ENCODE data around the gene PLCB4.

Gene PLCB4

DNA sequence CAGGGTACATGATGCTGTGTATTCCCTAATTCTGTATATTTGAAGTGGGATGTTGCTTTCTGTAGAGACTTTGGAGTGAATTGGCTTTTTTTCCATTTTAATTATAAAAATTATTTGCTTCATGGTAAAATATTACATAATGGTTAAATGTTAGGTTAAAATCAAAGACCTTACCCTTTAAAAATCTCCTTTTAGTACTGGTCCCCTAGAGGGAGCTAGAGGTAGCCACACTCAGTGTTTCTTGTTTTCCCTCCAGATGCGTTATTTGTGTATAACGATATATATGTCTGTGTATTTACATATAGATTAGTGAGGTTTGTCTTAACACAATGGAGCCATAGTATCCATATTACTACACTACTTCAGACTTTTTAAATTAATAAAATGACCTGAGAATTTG lies 146.7 kb downstream of the PLCB4 start (continued):
- no peak for TF ChIP-seq ZNF37A (tag by site-specific recombination; IDR thresholded peaks at IDR 0.05)

- no peaks in the 10 kb centered on the region for H3K36me3 ChIP-seq (ENCODE audit: control insufficient read depth in 2 of 2, insufficient read depth in 1 of 2, low read length in 2 of 2)
- H3K4me3 ChIP-seq (ENCODE audit: low read depth, low read length): no peak overlapping the region
- H3K4me1 ChIP-seq (ENCODE audit: control insufficient read depth, insufficient read depth, low read length): no peaks in the 10 kb centered on the region
- POLR2A ChIA-PET: no interaction called here
- TF ChIP-seq ZNF629 (tag by site-specific recombination; IDR thresholded peaks at IDR 0.05) (peak; percentile 27; the same call in 1 of the 2 replicates), FEZF1 (tag by site-specific recombination; IDR thresholded peaks at IDR 0.05) (peak; percentile 43; the same call in 1 of the 2 replicates), ZEB2 (tag by site-specific recombination; IDR thresholded peaks at IDR 0.05) (0 out of 2 replicates have a peak, but pooled peaks have one; percentile 37), MZF1 (tag by site-specific recombination; IDR thresholded peaks at IDR 0.05; ENCODE audit: borderline replicate concordance) (peak; percentile 76; the same call in 1 of the 2 replicates), ZBTB6 (tag by site-specific recombination; IDR thresholded peaks at IDR 0.05) (no peak), ZNF19 (tag by site-specific recombination; IDR thresholded peaks at IDR 0.05; ENCODE audit: low read depth) (no peak), ZBTB17 (tag by site-specific recombination; IDR thresholded peaks at IDR 0.05) (0 out of 2 replicates have a peak, but pooled peaks have one; percentile 21), PRDM6 (tag by site-specific recombination; IDR thresholded peaks at IDR 0.05) (0 out of 2 replicates have a peak, but pooled peaks have one; percentile 10), ZNF366 (tag by site-specific recombination; conservative IDR thresholded peaks at IDR 0.05) (0 out of 2 replicates have a peak, but pooled peaks have one; percentile 17), GLI4 (tag by site-specific recombination; IDR thresholded peaks at IDR 0.05) (no peak), ZNF354C (tag by site-specific recombination; IDR thresholded peaks at IDR 0.05; ENCODE audit: borderline replicate concordance, low read depth) (no peak), WT1 (tag by site-specific recombination; IDR thresholded peaks at IDR 0.05) (peak; percentile 90)
- TF ChIP-seq, protein P1, sequence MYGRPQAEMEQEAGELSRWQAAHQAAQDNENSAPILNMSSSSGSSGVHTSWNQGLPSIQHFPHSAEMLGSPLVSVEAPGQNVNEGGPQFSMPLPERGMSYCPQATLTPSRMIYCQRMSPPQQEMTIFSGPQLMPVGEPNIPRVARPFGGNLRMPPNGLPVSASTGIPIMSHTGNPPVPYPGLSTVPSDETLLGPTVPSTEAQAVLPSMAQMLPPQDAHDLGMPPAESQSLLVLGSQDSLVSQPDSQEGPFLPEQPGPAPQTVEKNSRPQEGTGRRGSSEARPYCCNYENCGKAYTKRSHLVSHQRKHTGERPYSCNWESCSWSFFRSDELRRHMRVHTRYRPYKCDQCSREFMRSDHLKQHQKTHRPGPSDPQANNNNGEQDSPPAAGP (tag by site-specific recombination; IDR thresholded peaks at IDR 0.05): no peak
- H3K9me3 ChIP-seq (ENCODE audit: control insufficient read depth, insufficient read depth, low read depth, low read length): no peaks in the 10 kb centered on the region
- CTCF ChIA-PET: no interaction called here
- H3K27ac ChIP-seq (ENCODE audit: extremely low read depth, low read depth, low read length): no peak overlapping the region
Measured at GRCh38 chr20:9218531-9218961, 149.7 kb downstream of the PLCB4 start.

DNA sequence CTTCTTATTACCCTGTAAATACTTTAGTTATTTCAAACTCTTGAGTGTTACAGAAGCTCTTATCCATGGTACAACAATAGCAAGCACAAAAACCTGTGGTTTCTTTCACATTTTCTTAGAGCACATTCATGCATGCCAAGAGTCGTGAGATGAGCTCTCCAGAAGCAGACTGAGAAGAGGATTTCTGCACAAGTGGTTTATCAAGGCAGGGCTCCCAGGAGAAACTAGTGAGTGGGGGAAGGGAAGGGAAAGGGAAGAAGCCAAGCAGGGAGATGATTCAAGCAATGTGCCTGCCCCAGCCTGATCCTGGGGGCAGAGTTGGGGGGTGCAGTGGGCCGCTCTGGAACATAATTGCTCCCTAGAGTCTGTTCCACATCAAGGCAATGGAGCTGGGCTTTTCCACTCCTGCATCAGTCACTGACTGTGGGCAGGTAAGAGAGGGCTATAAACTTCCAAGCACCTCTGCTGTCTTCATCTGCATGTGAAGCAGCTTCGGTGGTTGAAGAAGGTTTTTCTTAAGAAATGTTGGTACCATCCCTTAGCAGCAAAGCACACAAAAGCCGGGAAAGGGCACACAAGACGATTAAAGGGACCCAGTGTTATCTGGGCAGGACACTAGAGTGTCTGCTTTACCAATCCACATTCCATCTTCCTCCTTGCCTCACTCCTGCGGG lies 152.1 kb downstream of the PLCB4 start:
- CTCF ChIA-PET: no interaction called here
- H3K9me3 ChIP-seq (ENCODE audit: control insufficient read depth, insufficient read depth, low read depth, low read length): no peaks in the 10 kb centered on the region
- no peaks in the 10 kb centered on the region for H3K4me1 ChIP-seq (ENCODE audit: control insufficient read depth, insufficient read depth, low read length)
- H3K36me3 ChIP-seq (ENCODE audit: control insufficient read depth in 2 of 2, insufficient read depth in 1 of 2, low read length in 2 of 2): no peaks in the 10 kb centered on the region
- no peak overlapping the region for H3K4me3 ChIP-seq (ENCODE audit: low read depth, low read length)
- H3K27ac ChIP-seq (ENCODE audit: extremely low read depth, low read depth, low read length): no peak overlapping the region
- TF ChIP-seq ZFP3 (tag by site-specific recombination; IDR thresholded peaks at IDR 0.05; ENCODE audit: low read depth): no peak
- POLR2A ChIA-PET: no interaction called here

- Histone ChIP-seq H3K4me1 (ENCODE audit: control insufficient read depth, insufficient read depth, low read length) (no peaks in the 10 kb centered on the region), H3K4me3 (ENCODE audit: low read depth, low read length) (no peak overlapping the region), H3K36me3 (ENCODE audit: control insufficient read depth in 2 of 2, insufficient read depth in 1 of 2, low read length in 2 of 2) (no peaks in the 10 kb centered on the region), H3K9me3 (ENCODE audit: control insufficient read depth, insufficient read depth, low read depth, low read length) (no peaks in the 10 kb centered on the region), H3K27ac (ENCODE audit: extremely low read depth, low read depth, low read length) (no peak overlapping the region)
- ChIA-PET POLR2A (no interaction called here), CTCF (interaction anchor here (0.6 to 1.3 kb wide), 3 partner anchors 170 to 1065 kb away, joined by 3 to 5 read pairs (median 4); no protein-coding TSS in a partner anchor)
- TF ChIP-seq, protein P2, sequence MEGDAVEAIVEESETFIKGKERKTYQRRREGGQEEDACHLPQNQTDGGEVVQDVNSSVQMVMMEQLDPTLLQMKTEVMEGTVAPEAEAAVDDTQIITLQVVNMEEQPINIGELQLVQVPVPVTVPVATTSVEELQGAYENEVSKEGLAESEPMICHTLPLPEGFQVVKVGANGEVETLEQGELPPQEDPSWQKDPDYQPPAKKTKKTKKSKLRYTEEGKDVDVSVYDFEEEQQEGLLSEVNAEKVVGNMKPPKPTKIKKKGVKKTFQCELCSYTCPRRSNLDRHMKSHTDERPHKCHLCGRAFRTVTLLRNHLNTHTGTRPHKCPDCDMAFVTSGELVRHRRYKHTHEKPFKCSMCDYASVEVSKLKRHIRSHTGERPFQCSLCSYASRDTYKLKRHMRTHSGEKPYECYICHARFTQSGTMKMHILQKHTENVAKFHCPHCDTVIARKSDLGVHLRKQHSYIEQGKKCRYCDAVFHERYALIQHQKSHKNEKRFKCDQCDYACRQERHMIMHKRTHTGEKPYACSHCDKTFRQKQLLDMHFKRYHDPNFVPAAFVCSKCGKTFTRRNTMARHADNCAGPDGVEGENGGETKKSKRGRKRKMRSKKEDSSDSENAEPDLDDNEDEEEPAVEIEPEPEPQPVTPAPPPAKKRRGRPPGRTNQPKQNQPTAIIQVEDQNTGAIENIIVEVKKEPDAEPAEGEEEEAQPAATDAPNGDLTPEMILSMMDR (tag by site-specific recombination; IDR thresholded peaks at IDR 0.05): no peak
- no peak for TF ChIP-seq YY1 (tag by site-specific recombination; IDR thresholded peaks at IDR 0.05)
- TF ChIP-seq REST (tag by site-specific recombination; IDR thresholded peaks at IDR 0.05): no peak
Measured at GRCh38 chr20:9223296-9223695, 154.4 kb downstream of the PLCB4 start.

All from HEK293 (cell line).